Pancreas (tissue), 10 donors: ENCODE results near the gene STXBP5. TPM values are rescaled to one million over a fixed set of nuclear protein-coding genes. Genes with fewer than 3 reads are reported as not detected.

ENCODE experiments used
- ATAC-seq, 4 donors: fragments of 200-7000 bp; cut with Tn5 transposase; one replicate each; pipeline versions ENCODE4 v1.8.0 to v1.9.1; 2020; ENCODE audit warnings: mild to moderate bottlenecking in 4 of 4, moderate library complexity in 4 of 4
- DNase-seq, 6 donors: peaks; one replicate each; pipeline ENCODE4 v3.0.0-alpha.2; 2020
- FAIRE-seq: peaks from 2 replicates; lab custom pipeline; 2012; peaks lifted over from hg19 to GRCh38; lab: Jason Lieb, UNC
- H3K27ac ChIP-seq, 4 donors: fragments of 200-600 bp; sonication (generic); 1 replicate in 3 of 4; 2 replicates in 1 of 4; pipeline versions ENCODE4 v1.5.0 to v1.8.0; 2020
- H3K27me3 ChIP-seq, 4 donors: fragments of 200-600 bp; one replicate each; pipeline ENCODE4 v1.8.0; 2021
- H3K36me3 ChIP-seq, 3 donors: fragments of 200-600 bp; sonication (generic) in 1 of 3; one replicate each; pipeline versions ENCODE4 v1.5.0 to v1.8.0; 2020 to 2021
- H3K4me1 ChIP-seq, 3 donors: fragments of 200-600 bp; one replicate each; pipeline ENCODE4 v1.8.0; 2021
- H3K4me3 ChIP-seq, 4 donors: fragments of 200-600 bp; sonication (generic) in 2 of 4; one replicate each; pipeline versions ENCODE4 v1.5.0 to v1.8.0; 2020 to 2021
- H3K9me3 ChIP-seq, 4 donors: fragments of 200-600 bp; one replicate each; pipeline ENCODE4 v1.8.0; 2021
- CTCF ChIP-seq, 4 donors: fragments of 200-600 bp; sonication (generic) in 3 of 4; IDR thresholded peaks; one replicate each; pipeline versions ENCODE4 v1.5.0 to v1.8.0; 2021; ENCODE audit warnings: antibody characterized with exemption in 4 of 4
- WGBS, 2 donors: extraction: QIAGEN DNeasy Blood & Tissue Kit; methylation state at CpG; one replicate each; pipeline ENCODE4 v1.1.7; 2013; 5-methylcytosine and 5-hydroxymethylcytosine counted together
- intact Hi-C, 3 donors: fragments of 100-400 bp; cut with DNase I; formaldehyde crosslinking; loops; one replicate each; pipeline versions ENCODE4 v1.11.1 to v1.14.2; 2022
- polyA plus RNA-seq, 2 donors: library from polyadenylated mRNA; stranded (reverse); fragments of 200-250 nt; gene quantifications; one replicate each; pipeline ENCODE4 v1.2.3, GENCODE V29; 2013
- total RNA-seq, 6 donors: library from RNA; stranded (reverse); fragmentation: NEBNext Ultra II Directional in 4 of 6; extraction: Animal tissue kit (Norgen Biotek cat#: 25700) in 4 of 6; gene quantifications; one replicate each; pipeline versions ENCODE4 v1.2.1 to v1.2.4, GENCODE V29; 2021 to 2023
- donor health status: healthy with polysubstance abuse.
- donor health status: DM: no; HTN: no; CAD: no; lungs with moderate emphysema.
- donor health status: DM: no; HTN: no; CAD: no.
- donor health status: control.
- donor health status: control.
- donor health status: Bipolar disorder and iron deficiency.
- donor health status: DM: yes; HTN: yes; CAD: no.
- donor health status: DM: no; HTN: no; CAD: no.
- donor health status: DM: no; HTN: no; CAD: no.
- donor health status: DM: yes; HTN: yes; CAD: no.

STXBP5 gene
- total and polyA plus RNA-seq, 8 donors = 11.9 to 25.8 (median 23.1) TPM

DNA sequence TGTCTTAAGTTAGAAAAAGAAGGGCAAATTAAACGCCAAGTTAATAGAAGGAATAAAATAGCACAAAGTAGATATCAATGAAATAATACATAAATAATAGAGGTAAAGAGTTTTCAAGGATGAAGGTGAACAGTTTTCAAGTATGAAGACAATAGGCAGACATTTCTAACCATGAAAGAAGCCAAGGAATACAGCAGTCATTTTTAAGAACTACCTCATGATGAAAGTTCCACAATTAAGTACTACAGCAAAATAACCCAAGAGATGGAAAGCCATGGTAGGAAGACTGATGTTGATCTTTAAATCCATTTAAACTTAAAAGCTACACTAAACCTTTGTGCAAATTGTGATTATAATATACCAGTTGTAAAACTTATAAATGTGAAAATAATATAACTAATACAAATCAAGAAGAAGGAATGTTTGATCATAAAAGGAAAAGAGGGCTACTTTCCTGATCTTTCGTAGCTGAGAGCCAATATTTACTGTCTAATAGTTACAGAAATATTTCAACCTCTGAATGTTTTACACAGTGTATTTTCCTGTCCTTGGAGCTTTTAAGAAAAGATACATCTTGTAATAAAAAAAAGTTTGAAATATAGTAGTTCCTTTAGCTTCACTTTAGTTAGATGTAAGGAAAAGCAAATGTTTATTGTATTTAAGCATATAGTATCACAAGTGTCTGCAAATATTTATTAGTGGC lies 143.1 kb downstream of the STXBP5 start:
- 97 to 100% methylated on average over 2 of the region's 2 CpGs for WGBS, 2 donors
- no peak overlapping the region for H3K4me3 ChIP-seq

DNA sequence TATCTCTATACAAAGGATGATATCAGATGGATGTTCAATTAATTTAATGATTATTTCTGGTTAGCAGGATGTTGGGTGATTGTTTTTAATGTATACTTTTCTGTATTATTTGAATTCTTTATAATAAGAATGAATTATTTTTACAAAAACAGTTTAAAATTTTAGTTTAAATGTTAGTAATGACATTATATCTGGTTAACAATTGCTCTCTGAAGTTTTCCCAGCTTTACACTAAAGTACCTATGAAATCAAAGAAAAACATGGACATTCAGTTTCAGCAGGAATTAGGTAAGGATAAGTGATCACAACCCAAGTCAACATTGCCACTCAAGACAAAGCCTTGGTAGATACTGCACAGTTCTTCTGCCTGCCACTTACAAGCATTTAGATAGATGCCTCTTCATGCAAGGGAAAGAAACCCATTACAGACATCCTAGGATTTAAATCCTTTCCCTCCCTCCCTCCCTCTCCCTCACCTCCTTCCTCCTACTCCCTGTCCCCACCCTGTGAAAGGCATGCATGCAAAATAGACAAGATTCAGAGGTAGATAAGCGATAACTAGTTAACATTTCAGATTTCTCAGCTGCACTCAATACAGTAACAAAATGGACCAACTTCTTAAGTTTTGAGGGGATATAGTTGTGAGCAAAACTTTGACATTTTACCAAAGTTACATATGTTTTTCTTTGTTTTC lies 143.8 kb downstream of the STXBP5 start:
- no peaks in the 10 kb centered on the region for H3K4me1 ChIP-seq
- DNase-seq (no peak), FAIRE-seq (peak; percentile 61), ATAC-seq (no peak)
- no peak overlapping the region for H3K4me3 ChIP-seq
- 96 to 100% methylated on average over 1 of the region's 1 CpG for WGBS, 2 donors
- no peak for TF ChIP-seq CTCF (IDR thresholded peaks at IDR 0.05)
- intact Hi-C loops = no loop called here
- no peaks in the 10 kb centered on the region for H3K27me3 ChIP-seq
- no peaks in the 10 kb centered on the region for H3K36me3 ChIP-seq
- H3K27ac ChIP-seq = no peak overlapping the region
- H3K9me3 ChIP-seq = no peaks in the 10 kb centered on the region

More for the DNA sequence above, 143.1 kb downstream of the STXBP5 start:
- DNase-seq (no peak), FAIRE-seq (no peak), ATAC-seq (no peak)
- no peaks in the 10 kb centered on the region for H3K27me3 ChIP-seq
- no peaks in the 10 kb centered on the region for H3K36me3 ChIP-seq
- H3K27ac ChIP-seq = no peak overlapping the region
- intact Hi-C loops = no loop called here
- no peak for TF ChIP-seq CTCF (IDR thresholded peaks at IDR 0.05)
- no peaks in the 10 kb centered on the region for H3K4me1 ChIP-seq
- no peaks in the 10 kb centered on the region for H3K9me3 ChIP-seq

GRCh38 chr6:147361311-147361981 lies 157.2 kb downstream of the STXBP5 start:
- H3K4me3 ChIP-seq = no peak overlapping the region
- no peak for ATAC-seq
- H3K36me3 ChIP-seq = peaks cover 0 to 32% (median 0%) of the 10 kb centered on the region in 3 donors
- peak; percentile 53 for FAIRE-seq
- no peak for TF ChIP-seq CTCF (IDR thresholded peaks at IDR 0.05)
- intact Hi-C loops = no loop called here
- no peaks in the 10 kb centered on the region for H3K4me1 ChIP-seq
- no peak overlapping the region for H3K27ac ChIP-seq
- no peak for DNase-seq
- WGBS, 2 donors = 94 to 97% methylated on average over 5 of the region's 5 CpGs
- H3K27me3 ChIP-seq = no peaks in the 10 kb centered on the region
- no peaks in the 10 kb centered on the region for H3K9me3 ChIP-seq

DNA sequence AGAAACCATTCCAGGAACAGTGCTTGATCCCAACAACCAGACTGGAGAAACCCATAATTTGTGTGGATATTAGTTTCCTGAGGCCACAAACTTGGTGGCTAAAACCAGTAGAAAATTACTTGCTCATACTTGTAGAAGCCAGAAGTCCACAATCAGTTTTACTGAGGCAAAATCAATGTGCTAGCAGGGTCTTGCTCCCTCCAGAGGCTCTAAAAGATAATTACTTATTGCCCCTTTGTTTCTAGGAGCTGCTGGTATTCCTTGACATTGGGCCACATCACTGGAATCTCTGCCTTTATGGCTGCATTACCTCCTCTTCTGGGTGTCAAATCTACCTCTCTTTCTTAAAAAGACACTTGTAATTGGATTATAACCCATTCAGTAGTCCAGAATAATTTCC lies 162.1 kb downstream of the STXBP5 start:
- intact Hi-C loops = no loop called here
- H3K27ac ChIP-seq = no peak overlapping the region
- FAIRE-seq = no peak
- H3K4me1 ChIP-seq = no peaks in the 10 kb centered on the region
- H3K27me3 ChIP-seq = no peaks in the 10 kb centered on the region
- ATAC-seq = no peak
- DNase-seq = no peak
- H3K36me3 ChIP-seq = peaks cover 0 to 24% (median 0%) of the 10 kb centered on the region in 3 donors
- H3K9me3 ChIP-seq = no peaks in the 10 kb centered on the region
- H3K4me3 ChIP-seq = no peak overlapping the region
- TF ChIP-seq CTCF (IDR thresholded peaks at IDR 0.05) = no peak
